Neural cell (in vitro differentiated cells): ENCODE results near the gene OR5A1. TPM values are rescaled to one million over a fixed set of nuclear protein-coding genes. Genes with fewer than 3 reads are reported as not detected.

Source experiments
- H2AFZ ChIP-seq: fragments of 200-600, 300-800 bp; sonication (generic), shearing (Covaris generic); 2 replicates; pipeline ENCODE4 v1.6.0; 2014; ENCODE audit warnings: low read depth, mild to moderate bottlenecking, antibody characterized with exemption, low read length, moderate library complexity
- H3F3A ChIP-seq: fragments of 200-600 bp; shearing (Covaris generic); 2 replicates; pipeline ENCODE4 v1.6.1; 2016; ENCODE audit warnings: mild to moderate bottlenecking, moderate library complexity, mixed read lengths, antibody characterized with exemption, low read length; ENCODE audit not compliant: insufficient read depth, poor library complexity, severe bottlenecking
- H3K27ac ChIP-seq: fragments of 200-600, 300-800 bp; sonication (generic), shearing (Covaris generic); 2 replicates; pipeline ENCODE4 v1.5.1; 2014; ENCODE audit warnings: mild to moderate bottlenecking, low read length, moderate library complexity
- H3K27me3 ChIP-seq: fragments of 300-800, 200-600 bp; sonication (generic), shearing (Covaris generic); 2 replicates; pipeline ENCODE4 v1.6.0; 2014; ENCODE audit warnings: mild to moderate bottlenecking, low read depth, low read length, moderate library complexity; ENCODE audit not compliant: insufficient read depth
- H3K36me3 ChIP-seq: fragments of 300-800, 200-600 bp; sonication (generic), shearing (Covaris generic); 2 replicates; pipeline ENCODE4 v1.5.1; 2014; ENCODE audit warnings: mild to moderate bottlenecking, antibody characterized with exemption, low read length, moderate library complexity; ENCODE audit not compliant: insufficient read depth
- H3K4me2 ChIP-seq: fragments of 300-800, 200-600 bp; sonication (generic), shearing (Covaris generic); 2 replicates; pipeline ENCODE4 v1.6.0; 2014; ENCODE audit warnings: mild to moderate bottlenecking, low read length
- H3K4me3 ChIP-seq: fragments of 300-800, 200-600 bp; sonication (generic), shearing (Covaris generic); 2 replicates; pipeline ENCODE4 v1.5.1; 2014; ENCODE audit warnings: mild to moderate bottlenecking, low read length, moderate library complexity
- H3K79me2 ChIP-seq: fragments of 200-600 bp; shearing (Covaris generic); replicated peaks from 2 replicates; pipeline ENCODE4 v1.6.0; 2014; ENCODE audit warnings: mild to moderate bottlenecking, low read length, moderate library complexity; ENCODE audit not compliant: insufficient read depth
- H3K9ac ChIP-seq: fragments of 300-800, 200-600 bp; sonication (generic), shearing (Covaris generic); 2 replicates; pipeline ENCODE4 v1.6.1; 2016; ENCODE audit warnings: mild to moderate bottlenecking, low read length, mixed read lengths
- H3K9me2 ChIP-seq: fragments of 200-600 bp; shearing (Covaris generic); 2 replicates; pipeline ENCODE4 v1.6.1; 2016; ENCODE audit warnings: mild to moderate bottlenecking, low read length, mixed read lengths; ENCODE audit not compliant: insufficient read depth
- H3K9me3 ChIP-seq: fragments of 200-600, 300-800 bp; sonication (generic), shearing (Covaris generic); 2 replicates; pipeline ENCODE4 v1.6.1; 2016; ENCODE audit warnings: mild to moderate bottlenecking, mixed run types, low read length, moderate library complexity, mixed read lengths
- H4K20me1 ChIP-seq: fragments of 200-600 bp; shearing (Covaris generic); 2 replicates; pipeline ENCODE4 v1.6.1; 2016; ENCODE audit warnings: mild to moderate bottlenecking, mixed run types; ENCODE audit not compliant: insufficient read depth
- EP300 ChIP-seq: fragments of 450-650 bp; conservative IDR thresholded peaks from 2 replicates; pipeline ENCODE4 v1.6.1; 2014; ENCODE audit warnings: antibody characterized with exemption, mild to moderate bottlenecking, moderate library complexity; ENCODE audit not compliant: poor library complexity, severe bottlenecking
- EZH2 ChIP-seq: fragments of 200-600, 300-800 bp; shearing (Covaris generic), sonication (generic); IDR thresholded peaks from 2 replicates; pipeline ENCODE4 v1.6.1; 2014; ENCODE audit warnings: antibody characterized with exemption, low read length, borderline replicate concordance, mild to moderate bottlenecking; ENCODE audit not compliant: insufficient read depth, poor library complexity, severe bottlenecking
- MXI1 ChIP-seq: fragments of 450-650 bp; conservative IDR thresholded peaks from 2 replicates; pipeline ENCODE4 v1.6.1; 2014; ENCODE audit warnings: antibody characterized with exemption, mild to moderate bottlenecking; ENCODE audit not compliant: poor library complexity, severe bottlenecking
- POLR2AphosphoS5 ChIP-seq: IDR thresholded peaks from 2 replicates; pipeline ENCODE4 v1.6.1; 2012
- RAD21 ChIP-seq: fragments of 450-650 bp; conservative IDR thresholded peaks from 2 replicates; pipeline ENCODE4 v1.6.1; 2014; ENCODE audit warnings: antibody characterized with exemption, mild to moderate bottlenecking, moderate library complexity
- SMC3 ChIP-seq: fragments of 450-650 bp; conservative IDR thresholded peaks from 2 replicates; pipeline ENCODE4 v1.6.1; 2014; ENCODE audit warnings: antibody characterized with exemption, mild to moderate bottlenecking, moderate library complexity; ENCODE audit not compliant: poor library complexity
- TAF1 ChIP-seq: IDR thresholded peaks from 2 replicates; pipeline ENCODE4 v1.6.1; 2012; ENCODE audit warnings: low read depth
- polyA plus RNA-seq: library from polyadenylated mRNA; depleted of rRNA; stranded (reverse); fragments of >200 nt; gene quantifications from 2 replicates; pipeline ENCODE4 v1.2.3, GENCODE V29; 2014
- TF ChIP-seq, protein P1 (sequence below): fragments of 450-650 bp; IDR thresholded peaks from 2 replicates; pipeline ENCODE4 v1.5.1; 2014; ENCODE audit warnings: antibody characterized with exemption, mild to moderate bottlenecking, moderate library complexity; ENCODE audit not compliant: poor library complexity, severe bottlenecking
- TF ChIP-seq, protein P2 (sequence below): IDR thresholded peaks from 2 replicates; pipeline ENCODE4 v1.6.1; 2012; ENCODE audit warnings: borderline replicate concordance

OR5A1 gene
- polyA plus RNA-seq, 1 donor from 2014 or later: not detected

DNA sequence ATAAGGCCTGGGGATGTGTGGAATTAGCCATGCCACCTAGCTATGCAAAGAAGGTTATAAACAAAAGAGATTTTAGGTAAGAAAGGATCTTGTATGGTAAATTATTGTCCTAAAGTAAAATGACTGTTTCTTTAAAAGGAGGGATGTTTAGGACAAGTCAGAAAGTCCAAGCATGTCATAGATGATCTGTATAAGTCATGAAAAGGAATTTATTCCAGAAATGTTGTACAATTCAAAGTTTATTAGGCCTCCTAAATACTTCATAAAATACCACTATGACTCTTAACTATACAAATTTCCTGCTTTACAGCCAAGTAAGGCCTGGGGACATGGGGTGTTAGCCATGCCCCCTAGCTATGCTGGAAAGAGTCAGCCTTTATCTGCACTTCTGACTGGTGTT is 32.7 kb upstream of the OR5A1 start:
- H3K27ac ChIP-seq: no peak overlapping the region
- H3K9me3 ChIP-seq: peaks cover 10% of the 10 kb centered on the region
- no peaks in the 10 kb centered on the region for H3K36me3 ChIP-seq
- H3K79me2 ChIP-seq: no peaks in the 10 kb centered on the region
- no peak overlapping the region for H3K9ac ChIP-seq
- H3K4me3 ChIP-seq: no peak overlapping the region
- H3K27me3 ChIP-seq: no peaks in the 10 kb centered on the region
- H2AFZ ChIP-seq: no peak overlapping the region
- H3K9me2 ChIP-seq: no peaks in the 10 kb centered on the region
- no peaks in the 10 kb centered on the region for H3F3A ChIP-seq
- H4K20me1 ChIP-seq: no peaks in the 10 kb centered on the region
- no peak overlapping the region for H3K4me2 ChIP-seq
- no peak for TF ChIP-seq SMC3
- no peak for TF ChIP-seq TAF1
- no peak for TF ChIP-seq RAD21
- TF ChIP-seq, protein P1, sequence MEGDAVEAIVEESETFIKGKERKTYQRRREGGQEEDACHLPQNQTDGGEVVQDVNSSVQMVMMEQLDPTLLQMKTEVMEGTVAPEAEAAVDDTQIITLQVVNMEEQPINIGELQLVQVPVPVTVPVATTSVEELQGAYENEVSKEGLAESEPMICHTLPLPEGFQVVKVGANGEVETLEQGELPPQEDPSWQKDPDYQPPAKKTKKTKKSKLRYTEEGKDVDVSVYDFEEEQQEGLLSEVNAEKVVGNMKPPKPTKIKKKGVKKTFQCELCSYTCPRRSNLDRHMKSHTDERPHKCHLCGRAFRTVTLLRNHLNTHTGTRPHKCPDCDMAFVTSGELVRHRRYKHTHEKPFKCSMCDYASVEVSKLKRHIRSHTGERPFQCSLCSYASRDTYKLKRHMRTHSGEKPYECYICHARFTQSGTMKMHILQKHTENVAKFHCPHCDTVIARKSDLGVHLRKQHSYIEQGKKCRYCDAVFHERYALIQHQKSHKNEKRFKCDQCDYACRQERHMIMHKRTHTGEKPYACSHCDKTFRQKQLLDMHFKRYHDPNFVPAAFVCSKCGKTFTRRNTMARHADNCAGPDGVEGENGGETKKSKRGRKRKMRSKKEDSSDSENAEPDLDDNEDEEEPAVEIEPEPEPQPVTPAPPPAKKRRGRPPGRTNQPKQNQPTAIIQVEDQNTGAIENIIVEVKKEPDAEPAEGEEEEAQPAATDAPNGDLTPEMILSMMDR: no peak
- no peak for TF ChIP-seq MXI1

DNA sequence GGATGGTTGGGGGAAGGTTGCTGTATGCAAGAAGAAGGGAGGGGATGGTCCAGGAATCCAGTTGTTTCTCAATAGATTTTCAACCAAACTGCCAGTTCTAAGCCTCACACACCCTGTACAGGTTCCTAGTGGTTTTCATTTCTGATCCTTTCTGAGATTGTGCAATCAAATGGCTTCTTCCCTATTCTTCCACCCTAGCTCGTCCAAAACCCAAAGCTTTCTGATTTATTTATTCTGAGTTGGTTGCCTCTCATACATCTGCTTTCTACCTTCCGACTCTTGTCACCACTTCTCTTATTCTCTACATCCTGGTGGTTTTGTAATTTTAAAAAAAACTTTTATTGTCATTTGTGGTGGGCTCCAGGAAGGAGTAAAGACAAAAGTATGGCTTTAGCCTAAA is 22.6 kb upstream of the OR5A1 start:
- H3K4me3 ChIP-seq: no peak overlapping the region
- no peaks in the 10 kb centered on the region for H3K9me2 ChIP-seq
- no peaks in the 10 kb centered on the region for H3K36me3 ChIP-seq
- H3K9me3 ChIP-seq: no peaks in the 10 kb centered on the region
- no peak overlapping the region for H3K4me2 ChIP-seq
- no peaks in the 10 kb centered on the region for H3K79me2 ChIP-seq
- TF ChIP-seq, protein P2, sequence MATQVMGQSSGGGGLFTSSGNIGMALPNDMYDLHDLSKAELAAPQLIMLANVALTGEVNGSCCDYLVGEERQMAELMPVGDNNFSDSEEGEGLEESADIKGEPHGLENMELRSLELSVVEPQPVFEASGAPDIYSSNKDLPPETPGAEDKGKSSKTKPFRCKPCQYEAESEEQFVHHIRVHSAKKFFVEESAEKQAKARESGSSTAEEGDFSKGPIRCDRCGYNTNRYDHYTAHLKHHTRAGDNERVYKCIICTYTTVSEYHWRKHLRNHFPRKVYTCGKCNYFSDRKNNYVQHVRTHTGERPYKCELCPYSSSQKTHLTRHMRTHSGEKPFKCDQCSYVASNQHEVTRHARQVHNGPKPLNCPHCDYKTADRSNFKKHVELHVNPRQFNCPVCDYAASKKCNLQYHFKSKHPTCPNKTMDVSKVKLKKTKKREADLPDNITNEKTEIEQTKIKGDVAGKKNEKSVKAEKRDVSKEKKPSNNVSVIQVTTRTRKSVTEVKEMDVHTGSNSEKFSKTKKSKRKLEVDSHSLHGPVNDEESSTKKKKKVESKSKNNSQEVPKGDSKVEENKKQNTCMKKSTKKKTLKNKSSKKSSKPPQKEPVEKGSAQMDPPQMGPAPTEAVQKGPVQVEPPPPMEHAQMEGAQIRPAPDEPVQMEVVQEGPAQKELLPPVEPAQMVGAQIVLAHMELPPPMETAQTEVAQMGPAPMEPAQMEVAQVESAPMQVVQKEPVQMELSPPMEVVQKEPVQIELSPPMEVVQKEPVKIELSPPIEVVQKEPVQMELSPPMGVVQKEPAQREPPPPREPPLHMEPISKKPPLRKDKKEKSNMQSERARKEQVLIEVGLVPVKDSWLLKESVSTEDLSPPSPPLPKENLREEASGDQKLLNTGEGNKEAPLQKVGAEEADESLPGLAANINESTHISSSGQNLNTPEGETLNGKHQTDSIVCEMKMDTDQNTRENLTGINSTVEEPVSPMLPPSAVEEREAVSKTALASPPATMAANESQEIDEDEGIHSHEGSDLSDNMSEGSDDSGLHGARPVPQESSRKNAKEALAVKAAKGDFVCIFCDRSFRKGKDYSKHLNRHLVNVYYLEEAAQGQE: no peak
- TF ChIP-seq POLR2AphosphoS5: no peak
- TF ChIP-seq, protein P1: no peak
- no peak for TF ChIP-seq RAD21
- no peak for TF ChIP-seq EZH2
- no peak for TF ChIP-seq MXI1
- TF ChIP-seq SMC3: no peak
- TF ChIP-seq TAF1: no peak
- TF ChIP-seq EP300: no peak
- H4K20me1 ChIP-seq: no peaks in the 10 kb centered on the region
- no peak overlapping the region for H2AFZ ChIP-seq
- H3K9ac ChIP-seq: no peak overlapping the region
- no peak overlapping the region for H3K27ac ChIP-seq
- H3K27me3 ChIP-seq: no peaks in the 10 kb centered on the region
- no peaks in the 10 kb centered on the region for H3F3A ChIP-seq
